GM19467 (cell line): ENCODE data around the gene SLC35A3.
A peak's percentile ranks its signal among the peaks of the same experiment; 100 is the strongest.
"Not testable (repeated sequence)": the region's sequence is repeated elsewhere in the genome, so short reads cannot be mapped to it uniquely, and the experiment has no call there.

Experiments
- ATAC-seq: cut with Tn5 transposase; IDR thresholded peaks from one replicate; pipeline ENCODE4 v1.9.1; 2021; ENCODE audit warnings: mild to moderate bottlenecking, moderate library complexity; ENCODE audit not compliant: unreplicated experiment

Gene SLC35A3

GRCh38 chr1:100028765-100029164 is 59.0 kb downstream of the SLC35A3 start:
- ATAC-seq: no peak

- no peak for ATAC-seq
Observed at GRCh38 chr1:100034470-100034869, 64.7 kb downstream of the SLC35A3 start.

GRCh38 chr1:100035214-100035613 is 65.4 kb downstream of the SLC35A3 start:
- ATAC-seq: no peak

- ATAC-seq: no peak
Observed at GRCh38 chr1:100036718-100037655, 67.2 kb downstream of the SLC35A3 start.

GRCh38 chr1:100037656-100037926 is 67.8 kb downstream of the SLC35A3 start:
- no peak for ATAC-seq

- ATAC-seq: peak; percentile 86
Observed at GRCh38 chr1:100037927-100038659, 68.3 kb downstream of the SLC35A3 start.

- ATAC-seq: peak; percentile 46
Observed at GRCh38 chr1:100038660-100039287, 69.0 kb downstream of the SLC35A3 start.

GRCh38 chr1:100039591-100039990 is 69.8 kb downstream of the SLC35A3 start:
- no peak for ATAC-seq

- no peak for ATAC-seq
Observed at GRCh38 chr1:100045206-100045605, 75.4 kb downstream of the SLC35A3 start.

- not testable (repeated sequence) for ATAC-seq
Observed at GRCh38 chr1:100047235-100047708, 77.5 kb downstream of the SLC35A3 start.

GRCh38 chr1:100050139-100050538 is 80.3 kb downstream of the SLC35A3 start:
- no peak for ATAC-seq

GRCh38 chr1:100051401-100051800 is 81.6 kb downstream of the SLC35A3 start:
- ATAC-seq: no peak

GRCh38 chr1:100051893-100052292 is 82.1 kb downstream of the SLC35A3 start:
- ATAC-seq: no peak

GRCh38 chr1:100053119-100053518 is 83.3 kb downstream of the SLC35A3 start:
- ATAC-seq: no peak

- ATAC-seq: no peak
Observed at GRCh38 chr1:100053727-100054126, 83.9 kb downstream of the SLC35A3 start.

GRCh38 chr1:100061681-100062080 is 91.9 kb downstream of the SLC35A3 start:
- no peak for ATAC-seq

- ATAC-seq: no peak
Observed at GRCh38 chr1:100065183-100065968, 95.6 kb downstream of the SLC35A3 start.

GRCh38 chr1:100065969-100066227 is 96.1 kb downstream of the SLC35A3 start:
- no peak for ATAC-seq

- no peak for ATAC-seq
Observed at GRCh38 chr1:100070201-100070939, 100.6 kb downstream of the SLC35A3 start.

- ATAC-seq: no peak
Observed at GRCh38 chr1:100073531-100073930, 103.7 kb downstream of the SLC35A3 start.
